Retinal pigment epithelial cell (primary cell): ENCODE data around the gene MRPL19.

ENCODE experiments used
- DNase-seq: peaks from one replicate; pipeline ENCODE4 v3.0.0-alpha.2; 2010; ENCODE audit warnings: low read depth
- H3K4me3 ChIP-seq: 2 replicates; pipeline ENCODE4 v1.5.1; 2011; ENCODE audit warnings: mild to moderate bottlenecking, low read length, control low read depth, moderate library complexity
- CTCF ChIP-seq: conservative IDR thresholded peaks from 2 replicates; pipeline ENCODE4 v1.5.1; 2011; ENCODE audit warnings: low read depth, low read length, control low read depth, inconsistent platforms

MRPL19 gene

GRCh38 chr2:75614162-75614651 is 32.4 kb upstream of the MRPL19 start:
- DNase-seq, result no peak
- no peak overlapping the region for H3K4me3 ChIP-seq
- no peak for TF ChIP-seq CTCF

GRCh38 chr2:75616406-75616805 is 30.2 kb upstream of the MRPL19 start:
- TF ChIP-seq CTCF, result no peak
- H3K4me3 ChIP-seq, result no peak overlapping the region
- no peak for DNase-seq

- no peak for TF ChIP-seq CTCF
- no peak overlapping the region for H3K4me3 ChIP-seq
- no peak for DNase-seq
These were observed 29.6 kb upstream of the MRPL19 start for GRCh38 chr2:75616933-75617332.

- no peak for DNase-seq
- no peak overlapping the region for H3K4me3 ChIP-seq
- TF ChIP-seq CTCF, result no peak
These were observed 26.4 kb upstream of the MRPL19 start for GRCh38 chr2:75619956-75620740.

- no peak for DNase-seq
- TF ChIP-seq CTCF, result no peak
- H3K4me3 ChIP-seq, result no peak overlapping the region
These were observed 25.4 kb upstream of the MRPL19 start for GRCh38 chr2:75621228-75621627.

- no peak for TF ChIP-seq CTCF
- no peak overlapping the region for H3K4me3 ChIP-seq
- no peak for DNase-seq
These were observed 24.1 kb upstream of the MRPL19 start for GRCh38 chr2:75622500-75622899.

- no peak overlapping the region for H3K4me3 ChIP-seq
- no peak for TF ChIP-seq CTCF
- no peak for DNase-seq
These were observed 23.7 kb upstream of the MRPL19 start for GRCh38 chr2:75622929-75623328.
